NK-92 (cell line): ENCODE data around the gene PPP1R1C.

Experiments
- DNase-seq: peaks from one replicate; lab custom pipeline; 2025; ENCODE audit not compliant: unreplicated experiment; lab: John Stamatoyannopoulos, UW

PPP1R1C gene

GRCh38 chr2:182062329-182062972 is 76.8 kb downstream of the PPP1R1C start:
- no peak for DNase-seq

DNA sequence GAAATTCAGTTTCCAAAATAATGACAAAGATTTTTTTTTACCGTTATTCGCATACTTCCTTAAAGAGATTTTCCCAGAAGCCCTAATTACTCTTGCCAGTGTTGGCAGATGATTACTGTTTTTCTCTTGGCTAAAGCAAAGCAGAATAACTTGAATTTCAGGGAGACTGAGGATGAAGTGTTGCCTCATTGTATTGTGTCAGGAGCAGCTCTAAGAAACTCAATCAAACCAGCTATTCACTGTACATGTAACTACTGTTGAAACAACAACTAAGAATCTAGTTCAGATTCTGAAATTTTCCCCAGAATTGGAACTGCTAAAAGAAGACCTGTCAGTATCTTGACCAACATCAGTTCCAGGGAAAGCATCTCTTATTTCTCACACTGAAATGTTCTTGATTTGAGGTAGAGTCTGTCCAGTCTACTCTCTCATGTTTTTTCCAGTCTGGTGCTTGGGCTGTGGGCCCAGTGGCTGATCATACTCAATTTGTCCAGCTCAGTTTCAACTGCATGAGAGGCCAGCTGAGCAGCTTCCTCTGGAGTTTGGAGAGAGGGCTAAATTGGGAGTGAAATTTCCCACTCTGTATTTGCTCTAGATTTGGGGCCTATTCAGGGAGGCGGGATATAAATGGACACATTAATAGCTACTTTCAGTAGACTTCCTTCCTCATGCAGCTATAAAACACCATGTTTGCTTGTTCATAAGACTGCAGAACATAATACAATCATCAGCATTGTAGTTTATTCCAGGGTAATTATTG is 78.5 kb downstream of the PPP1R1C start:
- no peak for DNase-seq

- no peak for DNase-seq
Observed at GRCh38 chr2:182066400-182067087, 80.9 kb downstream of the PPP1R1C start.

DNA sequence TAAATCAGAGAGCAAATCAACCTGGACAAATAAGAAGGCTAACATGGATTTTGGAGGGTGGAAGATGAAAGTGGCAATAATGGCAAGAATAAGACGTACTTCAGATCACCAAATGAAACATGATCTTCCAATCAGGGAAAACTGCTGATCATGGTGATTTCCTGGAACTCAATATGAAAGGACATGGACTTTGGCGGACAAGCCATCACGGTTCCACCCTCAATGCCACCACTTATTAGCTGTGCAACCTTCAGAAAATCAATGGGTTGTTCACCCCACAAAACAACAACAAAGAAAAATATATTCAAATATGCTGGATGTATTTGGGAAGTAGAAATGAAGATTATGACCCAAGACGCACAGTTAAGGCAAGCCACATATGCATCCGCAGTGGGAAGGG is 81.7 kb downstream of the PPP1R1C start:
- DNase-seq, result no peak

GRCh38 chr2:182068811-182069210 is 83.2 kb downstream of the PPP1R1C start:
- DNase-seq, result no peak

DNA sequence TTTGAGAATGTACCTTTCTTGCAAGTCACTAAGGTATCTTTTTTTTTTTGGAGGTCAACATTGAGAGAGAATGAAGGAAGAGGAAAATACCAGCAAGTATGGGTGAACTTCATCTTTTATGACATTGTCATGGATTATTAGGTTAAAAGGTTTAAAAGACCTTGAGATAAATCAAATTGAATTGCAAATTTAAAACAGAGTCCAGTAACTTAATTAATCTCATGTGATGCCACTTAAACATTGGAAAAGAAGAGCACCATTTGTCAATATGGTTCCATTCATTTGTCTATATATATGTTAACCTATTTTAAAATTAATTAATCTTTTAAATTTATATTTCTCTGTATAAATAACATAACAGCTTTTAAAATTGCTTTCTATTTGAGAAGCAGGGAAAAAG is 83.8 kb downstream of the PPP1R1C start:
- no peak for DNase-seq

DNA sequence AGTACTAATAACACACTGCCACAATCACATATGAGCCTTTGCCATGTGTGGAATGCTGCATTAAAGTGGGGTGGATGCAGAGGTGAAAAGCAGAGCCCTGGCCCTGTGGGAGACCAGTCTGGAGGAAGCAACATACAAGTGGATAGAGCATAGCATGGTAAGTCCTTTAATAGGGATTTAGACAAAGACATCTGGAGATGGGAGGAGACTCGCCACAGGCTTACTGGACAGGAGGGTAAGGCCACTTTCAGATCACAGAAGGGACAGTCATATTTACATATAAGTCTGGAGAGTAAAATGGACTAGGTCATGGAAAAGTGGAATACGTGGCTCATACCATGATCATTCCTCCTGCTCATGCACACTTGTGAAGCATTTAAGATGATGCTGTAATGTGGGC is 84.3 kb downstream of the PPP1R1C start:
- DNase-seq, result no peak

DNA sequence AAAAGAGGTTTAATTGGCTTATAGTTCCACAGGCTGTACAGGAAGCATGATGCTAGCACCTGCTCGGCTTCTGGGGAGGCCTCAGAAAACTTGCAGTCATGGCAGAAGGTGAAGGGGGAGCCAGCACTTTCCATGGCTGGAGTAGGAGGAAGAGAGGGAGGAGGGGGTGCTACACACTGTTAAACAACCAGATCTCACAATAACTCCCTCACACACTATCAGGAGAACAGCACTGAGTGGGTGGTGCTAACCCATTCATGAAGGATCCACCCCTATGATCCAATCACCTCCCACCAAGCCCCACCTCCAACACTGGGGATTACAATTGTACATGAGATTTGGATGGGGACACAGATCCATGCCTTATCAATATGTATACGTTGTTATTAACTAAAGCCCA is 85.1 kb downstream of the PPP1R1C start:
- no peak for DNase-seq

DNA sequence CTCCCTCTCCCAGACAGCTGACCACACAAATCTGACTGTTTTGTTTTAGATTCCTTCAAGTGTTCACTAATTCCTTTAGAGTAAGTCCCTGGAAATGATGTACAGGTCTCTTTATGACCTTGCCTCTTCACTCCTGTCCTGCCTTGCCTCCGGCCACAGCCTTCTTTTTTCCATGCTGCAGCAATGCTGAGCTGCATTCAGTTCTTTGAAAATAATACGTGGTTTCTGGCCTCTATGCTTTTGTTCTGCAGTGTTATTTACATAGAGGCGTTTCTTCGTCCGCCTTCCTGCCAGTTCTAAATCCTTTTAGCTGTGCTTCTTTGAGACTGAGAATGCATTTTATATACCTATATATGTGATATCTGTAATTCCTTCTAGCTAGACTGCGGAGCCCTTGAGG is 87.2 kb downstream of the PPP1R1C start:
- no peak for DNase-seq

GRCh38 chr2:182073613-182074012 is 88.0 kb downstream of the PPP1R1C start:
- no peak for DNase-seq

- no peak for DNase-seq
Observed at GRCh38 chr2:182077023-182077422, 91.4 kb downstream of the PPP1R1C start.

- no peak for DNase-seq
Observed at GRCh38 chr2:182077448-182078142, 91.9 kb downstream of the PPP1R1C start.

GRCh38 chr2:182078988-182079602 is 93.4 kb downstream of the PPP1R1C start:
- DNase-seq, result no peak

- DNase-seq, result no peak
Observed at GRCh38 chr2:182080493-182080892, 94.8 kb downstream of the PPP1R1C start.

DNA sequence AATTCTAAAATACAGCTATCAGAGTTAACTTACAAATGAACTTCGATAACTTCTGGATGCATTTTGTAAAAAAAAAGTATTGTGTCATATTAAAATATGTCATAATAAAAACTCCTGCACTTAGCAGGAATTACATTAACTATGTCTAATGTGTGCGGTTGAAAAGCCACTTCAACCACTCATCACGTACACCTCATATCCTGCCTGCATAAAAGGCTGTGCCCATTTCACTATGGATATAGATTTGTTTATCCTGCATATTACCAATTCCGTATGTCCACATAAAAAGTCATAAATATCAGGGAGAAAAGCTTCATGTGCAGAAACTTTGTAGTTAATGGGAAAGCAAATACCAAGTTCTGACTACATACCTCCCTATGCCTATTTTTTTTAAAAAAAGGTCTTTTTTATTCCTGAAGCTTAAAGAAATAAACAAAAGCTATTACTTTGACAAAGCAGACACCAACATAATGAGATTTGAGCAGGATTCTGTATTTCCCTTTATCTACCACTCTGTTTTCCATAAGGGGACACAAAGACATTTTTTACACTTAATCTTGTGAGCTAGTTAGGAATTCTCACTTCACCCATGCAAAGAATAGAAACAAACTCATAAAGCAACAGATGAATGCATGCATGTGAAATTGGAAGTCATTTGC is 96.1 kb downstream of the PPP1R1C start:
- DNase-seq, result no peak

DNA sequence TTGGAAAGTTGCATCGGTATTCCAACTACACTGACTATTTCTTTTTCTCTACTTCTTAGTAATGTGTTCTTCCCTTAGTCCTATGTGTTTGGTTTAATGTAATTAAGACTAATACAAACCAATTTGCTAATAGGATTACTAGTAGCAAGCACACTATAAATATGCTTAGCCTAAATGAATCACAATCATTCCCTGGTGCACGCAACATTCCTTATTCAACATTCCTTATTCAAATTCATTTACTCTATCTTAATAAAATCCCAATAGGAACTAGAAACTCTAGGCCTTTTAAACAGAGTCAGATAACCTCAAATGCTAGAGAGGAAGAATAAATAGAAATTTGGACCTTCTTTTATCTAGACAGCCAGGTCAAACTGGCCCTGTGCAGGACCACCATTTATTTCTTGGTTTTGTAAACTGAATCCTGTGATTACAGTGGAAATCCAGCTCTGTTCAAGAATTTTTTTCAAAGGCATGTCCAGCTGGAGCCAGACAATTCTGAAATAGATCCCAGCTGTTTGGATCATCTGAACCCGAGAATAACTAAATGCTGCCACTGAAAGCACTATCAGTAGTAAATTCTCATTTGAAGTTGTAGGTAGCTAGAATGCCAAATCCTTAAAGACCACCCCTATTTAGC is 103.1 kb downstream of the PPP1R1C start:
- DNase-seq, result no peak

DNA sequence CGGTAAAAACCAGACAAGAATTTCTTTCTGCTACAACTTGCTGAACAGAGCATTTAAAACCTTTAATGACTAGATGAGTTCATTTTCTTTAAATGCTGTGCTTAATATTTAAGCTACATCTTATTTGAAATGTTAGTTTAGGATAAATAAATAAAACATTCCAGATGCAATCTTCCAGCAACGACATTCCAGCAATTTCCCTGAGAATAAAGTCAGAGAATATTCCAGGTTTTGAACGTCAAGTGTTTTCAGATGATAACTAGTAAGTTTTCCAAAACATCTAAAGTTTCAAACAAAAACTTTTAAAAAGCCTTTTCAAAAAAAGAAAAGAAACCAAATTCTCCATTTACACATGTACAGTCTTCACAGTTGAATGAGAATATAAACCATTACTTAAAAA is 104.8 kb downstream of the PPP1R1C start:
- no peak for DNase-seq

- DNase-seq, result no peak
Observed at GRCh38 chr2:182097571-182098164, 112.0 kb downstream of the PPP1R1C start.

- no peak for DNase-seq
Observed at GRCh38 chr2:182098648-182099047, 113.0 kb downstream of the PPP1R1C start.

- no peak for DNase-seq
Observed at GRCh38 chr2:182101263-182101662, 115.6 kb downstream of the PPP1R1C start.
